H1 (cell line): ENCODE results near the gene SERPINB6. TPM values are rescaled to one million over a fixed set of nuclear protein-coding genes. Genes with fewer than 3 reads are reported as not detected.

ENCODE experiments used
- CTCF ChIA-PET: fragments of 300-600 bp; sonication (Branson Sonifier 250); formaldehyde crosslinking; loops from one replicate; lab custom pipeline; 2021; ENCODE audit not compliant: partially characterized antibody; lab: Charles Lee
- POLR2A ChIA-PET: fragments of 300-600 bp; sonication (Branson Sonifier 250); formaldehyde crosslinking; loops from one replicate; lab custom pipeline; 2021; ENCODE audit warnings: inconsistent platforms; ENCODE audit not compliant: partially characterized antibody; lab: Charles Lee
- DNase-seq, 2 experiments: peaks; one replicate each; pipeline versions ENCODE4 v3.0.0 to v3.0.0-alpha.2; 2010 to 2022; ENCODE audit warnings: low spot score in 2 of 2, low read depth in 1 of 2, mixed read lengths in 1 of 2
- FAIRE-seq: peaks from 2 replicates; lab custom pipeline; 2011; peaks lifted over from hg19 to GRCh38; lab: Jason Lieb, UNC
- H2AFZ ChIP-seq: 2 replicates; pipeline ENCODE4 v1.8.1; 2012; ENCODE audit warnings: low read length, inconsistent platforms
- H2AK5ac ChIP-seq: 2 replicates; pipeline ENCODE4 v1.6.1; 2013; ENCODE audit warnings: low read depth, low read length
- H2BK120ac ChIP-seq: replicated peaks from 2 replicates; pipeline ENCODE3; 2013; ENCODE audit warnings: low read depth, low read length, inconsistent platforms
- H2BK12ac ChIP-seq: 2 replicates; pipeline ENCODE4 v1.6.1; 2013; ENCODE audit warnings: low read depth, low read length
- H2BK15ac ChIP-seq: 2 replicates; pipeline ENCODE4 v1.6.1; 2013; ENCODE audit warnings: low read length
- H2BK20ac ChIP-seq: 2 replicates; pipeline ENCODE4 v1.6.1; 2013; ENCODE audit warnings: low read length
- H2BK5ac ChIP-seq: 2 replicates; pipeline ENCODE4 v1.6.1; 2013; ENCODE audit warnings: low read depth, low read length
- H3K14ac ChIP-seq: 2 replicates; pipeline ENCODE4 v1.6.1; 2013; ENCODE audit warnings: inconsistent platforms; ENCODE audit not compliant: insufficient read length
- H3K18ac ChIP-seq: 2 replicates; pipeline ENCODE4 v1.6.1; 2013; ENCODE audit warnings: low read length; ENCODE audit errors: extremely low read depth
- H3K23ac ChIP-seq: 2 replicates; pipeline ENCODE4 v1.6.1; 2013; ENCODE audit warnings: inconsistent platforms; ENCODE audit not compliant: insufficient read length
- H3K23me2 ChIP-seq: 2 replicates; pipeline ENCODE4 v1.6.1; 2013; ENCODE audit warnings: low read depth, low read length
- H3K27ac ChIP-seq: 2 replicates; pipeline ENCODE4 v1.6.1; 2011; ENCODE audit warnings: low read depth, low read length, inconsistent platforms
- H3K27me3 ChIP-seq, 4 experiments: replicated peaks in 1 of 4; 1 replicate in 1 of 4; 2 replicates in 3 of 4; pipeline versions ENCODE4 v1.6.1 to v1.8.1; 2011 to 2013; ENCODE audit warnings: low read length in 3 of 4, mild to moderate bottlenecking in 3 of 4, inconsistent platforms in 2 of 4, mixed read lengths in 2 of 4, moderate library complexity in 1 of 4; ENCODE audit not compliant: control insufficient read depth in 3 of 4, insufficient read depth in 3 of 4; ENCODE audit errors: extremely low read depth in 1 of 4
- H3K36me3 ChIP-seq, 4 experiments: 2 replicates each; pipeline versions ENCODE4 v1.6.1 to v1.8.1; 2011 to 2013; ENCODE audit warnings: mild to moderate bottlenecking in 4 of 4, low read length in 3 of 4, moderate library complexity in 2 of 4, control low read depth in 1 of 4, inconsistent platforms in 1 of 4; ENCODE audit not compliant: insufficient read depth in 4 of 4, control insufficient read depth in 2 of 4
- H3K4ac ChIP-seq: replicated peaks from 2 replicates; pipeline ENCODE3; 2013; ENCODE audit warnings: low read length, low read depth, mixed read lengths, inconsistent platforms; ENCODE audit not compliant: insufficient read length
- H3K4me1 ChIP-seq, 4 experiments: replicated peaks in 1 of 4; 1 replicate in 1 of 4; 2 replicates in 3 of 4; pipeline versions ENCODE4 v1.6.1 to v1.8.1; 2011 to 2013; ENCODE audit warnings: low read length in 3 of 4, inconsistent platforms in 2 of 4, mixed read lengths in 1 of 4; ENCODE audit not compliant: insufficient read depth in 4 of 4, control insufficient read depth in 3 of 4
- H3K4me2 ChIP-seq, 2 experiments: 2 replicates each; pipeline versions ENCODE4 v1.6.1 to v1.8.1; 2011 to 2013; ENCODE audit warnings: low read depth in 2 of 2, low read length in 2 of 2, control low read depth in 1 of 2, inconsistent platforms in 1 of 2, mild to moderate bottlenecking in 1 of 2; ENCODE audit not compliant: insufficient read depth in 1 of 2
- H3K4me3 ChIP-seq, 4 experiments: fragments of 200-600, 300-600 bp in 1 of 4; sonication (generic), shearing (Covaris generic), sonication (Bioruptor Twin) in 1 of 4; 2 replicates each; pipeline versions ENCODE4 v1.5.1 to v1.8.1; 2011 to 2016; ENCODE audit warnings: low read length in 4 of 4, low read depth in 3 of 4, control low read depth in 2 of 4, inconsistent platforms in 2 of 4, mild to moderate bottlenecking in 2 of 4, mixed read lengths in 1 of 4, moderate library complexity in 1 of 4; ENCODE audit not compliant: insufficient read depth in 2 of 4; ENCODE audit errors: extremely low read depth in 1 of 4
- H3K56ac ChIP-seq: replicated peaks from 2 replicates; pipeline ENCODE3; 2013; ENCODE audit warnings: low read depth, mild to moderate bottlenecking, mixed read lengths, low read length, inconsistent platforms; ENCODE audit not compliant: insufficient read length
- H3K79me1 ChIP-seq: 2 replicates; pipeline ENCODE4 v1.6.1; 2013; ENCODE audit warnings: low read depth, low read length, control low read depth
- H3K79me2 ChIP-seq, 2 experiments: 2 replicates each; pipeline versions ENCODE4 v1.6.1 to v1.8.1; 2012 to 2013; ENCODE audit warnings: low read length in 2 of 2, mild to moderate bottlenecking in 2 of 2, inconsistent platforms in 1 of 2; ENCODE audit not compliant: insufficient read depth in 2 of 2, control insufficient read depth in 1 of 2
- H3K9ac ChIP-seq, 4 experiments: replicated peaks in 1 of 4; 1 replicate in 1 of 4; 2 replicates in 3 of 4; pipeline versions ENCODE4 v1.6.1 to v1.8.1; 2011 to 2013; ENCODE audit warnings: low read depth in 3 of 4, low read length in 3 of 4, control low read depth in 2 of 4, mild to moderate bottlenecking in 2 of 4, moderate library complexity in 2 of 4, inconsistent platforms in 1 of 4; ENCODE audit errors: extremely low read depth in 1 of 4
- H3K9me3 ChIP-seq, 2 experiments: 2 replicates each; pipeline versions ENCODE4 v1.6.1 to v1.8.1; 2012 to 2013; ENCODE audit warnings: mild to moderate bottlenecking in 2 of 2, moderate library complexity in 2 of 2, control low read depth in 1 of 2, inconsistent platforms in 1 of 2, low read depth in 1 of 2, low read length in 1 of 2, mixed read lengths in 1 of 2; ENCODE audit not compliant: insufficient read depth in 2 of 2
- H4K20me1 ChIP-seq, 2 experiments: replicated peaks in 1 of 2; 2 replicates each; pipeline versions ENCODE3 to v1.8.1; 2011 to 2013; ENCODE audit warnings: inconsistent platforms in 2 of 2, low read length in 2 of 2, mild to moderate bottlenecking in 1 of 2; ENCODE audit not compliant: insufficient read depth in 2 of 2, control insufficient read depth in 1 of 2
- H4K5ac ChIP-seq: 2 replicates; pipeline ENCODE4 v1.6.1; 2013; ENCODE audit warnings: low read length, low read depth, mixed read lengths, inconsistent platforms; ENCODE audit not compliant: insufficient read length
- H4K8ac ChIP-seq: 2 replicates; pipeline ENCODE4 v1.8.0; 2013; ENCODE audit warnings: mild to moderate bottlenecking, moderate library complexity, low read length, inconsistent platforms; ENCODE audit not compliant: insufficient read depth; ENCODE audit errors: extremely low read depth
- H4K91ac ChIP-seq: replicated peaks from 2 replicates; pipeline ENCODE3; 2013; ENCODE audit warnings: low read length, mixed read lengths, inconsistent platforms; ENCODE audit not compliant: insufficient read length
- BRCA1 ChIP-seq: IDR thresholded peaks from 2 replicates; pipeline ENCODE4 v1.6.1; 2012; ENCODE audit warnings: low read depth, low read length, improper control_type of control experiment
- CREB1 ChIP-seq: IDR thresholded peaks from 2 replicates; pipeline ENCODE4 v1.6.1; 2012; ENCODE audit warnings: inconsistent platforms
- GABPA ChIP-seq: IDR thresholded peaks from 2 replicates; pipeline ENCODE4 v1.6.1; 2011; ENCODE audit warnings: mild to moderate bottlenecking, low read length, moderate library complexity, borderline replicate concordance; ENCODE audit not compliant: insufficient read depth
- MAFK ChIP-seq: IDR thresholded peaks from 2 replicates; pipeline ENCODE4 v1.6.1; 2012; ENCODE audit warnings: low read depth, mild to moderate bottlenecking, improper control_type of control experiment, low read length
- POLR2A ChIP-seq, 2 experiments: IDR thresholded peaks; 1 replicate in 1 of 2; 2 replicates in 1 of 2; pipeline ENCODE4 v1.6.1; 2011; ENCODE audit warnings: low read depth in 2 of 2, low read length in 2 of 2, mild to moderate bottlenecking in 2 of 2; ENCODE audit errors: control extremely low read depth in 1 of 2
- POU5F1 ChIP-seq: IDR thresholded peaks from 2 replicates; pipeline ENCODE4 v1.6.1; 2011; ENCODE audit warnings: low read depth, mild to moderate bottlenecking, low read length, moderate library complexity
- SIRT6 ChIP-seq: IDR thresholded peaks from one replicate; pipeline ENCODE4 v1.7.1; 2012; ENCODE audit warnings: low read length, inconsistent platforms
- SP1 ChIP-seq: IDR thresholded peaks from 2 replicates; pipeline ENCODE4 v1.6.1; 2011; ENCODE audit warnings: low read depth, low read length
- SP2 ChIP-seq: IDR thresholded peaks from 2 replicates; pipeline ENCODE4 v1.6.1; 2012; ENCODE audit warnings: mild to moderate bottlenecking, low read length, inconsistent platforms
- TAF7 ChIP-seq: optimal IDR thresholded peaks from 2 replicates; pipeline ENCODE3; 2011; ENCODE audit warnings: low read depth, mild to moderate bottlenecking, inconsistent platforms, low read length, moderate library complexity, borderline replicate concordance
- YY1 ChIP-seq: IDR thresholded peaks from 2 replicates; pipeline ENCODE4 v1.6.1; 2011; ENCODE audit warnings: low read depth, mild to moderate bottlenecking, low read length
- WGBS, 2 experiments: shearing (Covaris generic) in 1 of 2; methylation state at CpG; one replicate each; pipeline versions ENCODE4 v1.1.6 to v1.1.7; 2013 to 2015; ENCODE audit warnings: low lambda C conversion rate in 2 of 2, mixed read lengths in 2 of 2, inconsistent platforms in 1 of 2, low coverage in 1 of 2, missing lambda C conversion rate in 1 of 2; ENCODE audit not compliant: insufficient replicate concordance in 2 of 2, insufficient coverage in 1 of 2, insufficient read length in 1 of 2; ENCODE audit errors: extremely low coverage in 1 of 2, missing lambda C conversion rate in 1 of 2; 5-methylcytosine and 5-hydroxymethylcytosine counted together
- polyA plus RNA-seq, 7 experiments: library from polyadenylated mRNA; depleted of rRNA in 3 of 7; stranded (reverse) in 5 of 7; unstranded in 2 of 7; fragments of >200 nt in 5 of 7; fragments of 200-250 nt in 2 of 7; gene quantifications; 1 replicate in 5 of 7; 2 replicates in 1 of 7; 4 replicates in 1 of 7; pipeline versions ENCODE4 v1.2.1 to v1.2.3, GENCODE V29; 2011 to 2013; ENCODE audit warnings: missing spikeins in 2 of 7, mixed read lengths in 2 of 7
- total RNA-seq: library from RNA; stranded (reverse); fragmentation: NEBNext Ultra II Directional; extraction: Animal tissue kit (Norgen Biotek cat#: 25700); gene quantifications from 2 replicates; pipeline ENCODE4 v1.2.1, GENCODE V29; 2021
- TF ChIP-seq, protein P1 (sequence below): IDR thresholded peaks from 2 replicates; pipeline ENCODE4 v1.6.1; 2011; ENCODE audit warnings: low read length, improper control_type of control experiment
- TF ChIP-seq, protein P2 (sequence below): IDR thresholded peaks from 2 replicates; pipeline ENCODE4 v1.6.1; 2012; ENCODE audit warnings: low read length, inconsistent platforms

Gene SERPINB6
- total and polyA plus RNA-seq, 2 of the 8 experiments (the other 6 are each of a cell fraction or from before 2014, with no cell fraction given) = 27.2 to 29.4 TPM

DNA sequence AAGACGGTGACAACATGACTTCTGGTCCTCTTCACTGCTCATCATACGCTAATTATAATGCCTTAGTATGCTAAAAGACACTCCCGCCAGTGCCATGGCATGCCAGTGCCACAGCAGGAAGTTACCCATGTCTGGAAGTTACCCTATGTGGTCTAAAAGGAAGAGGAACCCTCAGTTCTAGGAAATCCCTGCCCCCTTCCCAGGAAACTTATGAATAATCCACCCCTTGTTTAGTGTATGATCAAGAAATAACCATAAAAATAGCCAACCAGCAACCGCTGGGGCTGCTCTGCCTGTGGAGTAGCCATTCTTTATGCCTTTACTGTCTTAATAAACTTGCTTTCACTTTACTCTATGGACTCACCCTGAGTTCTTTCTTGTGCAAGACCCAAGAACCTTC lies 52.4 kb downstream of the SERPINB6 start:
- Histone ChIP-seq H3K27ac (no peak overlapping the region), H3K18ac (no peak overlapping the region; the same call in 1 of the 2 replicates), H4K20me1 (no peaks in the 10 kb centered on the region), H3K23ac (no peak overlapping the region), H2BK5ac (peak overlapping the region; percentile 47; the same call in 1 of the 2 replicates), H2BK12ac (peak overlapping the region; percentile 39), H3K9ac (no peak overlapping the region), H4K91ac (no peak overlapping the region), H3K27me3 (no peaks in the 10 kb centered on the region), H4K8ac (no peak overlapping the region), H2AFZ (no peak overlapping the region), H3K36me3 (no peaks in the 10 kb centered on the region), H3K4me2 (no peak overlapping the region), H3K56ac (no peak overlapping the region), H2BK20ac (no peak overlapping the region; the same call in 1 of the 2 replicates), H3K4me1 (peaks cover 9 to 34% (median 23%) of the 10 kb centered on the region in 4 experiments), H4K5ac (no peak overlapping the region), H2BK15ac (no peak overlapping the region), H3K79me2 (no peaks in the 10 kb centered on the region), H3K9me3 (no peaks in the 10 kb centered on the region), H3K14ac (no peak overlapping the region), H2BK120ac (peak overlapping the region; percentile 24), H3K4me3 (no peak overlapping the region), H3K79me1 (no peaks in the 10 kb centered on the region), H2AK5ac (no peak overlapping the region; the same call in 1 of the 2 replicates), H3K4ac (no peak overlapping the region), H3K23me2 (no peaks in the 10 kb centered on the region)
- ChIA-PET CTCF (interaction anchor here (5.9 to 6.3 kb wide), 2 partner anchors 12 to 51 kb away, joined by 29 to 64 read pairs; no protein-coding TSS in a partner anchor), POLR2A (no interaction called here)
- DNase-seq = peak in 1 of 2 experiments; percentile 20
- no peak for FAIRE-seq
- WGBS, 2 experiments = 86% methylated on average over 4 of the region's 4 CpGs; no CpG with 5 or more reads in 1 of the 2 experiments
- TF ChIP-seq, protein P1, sequence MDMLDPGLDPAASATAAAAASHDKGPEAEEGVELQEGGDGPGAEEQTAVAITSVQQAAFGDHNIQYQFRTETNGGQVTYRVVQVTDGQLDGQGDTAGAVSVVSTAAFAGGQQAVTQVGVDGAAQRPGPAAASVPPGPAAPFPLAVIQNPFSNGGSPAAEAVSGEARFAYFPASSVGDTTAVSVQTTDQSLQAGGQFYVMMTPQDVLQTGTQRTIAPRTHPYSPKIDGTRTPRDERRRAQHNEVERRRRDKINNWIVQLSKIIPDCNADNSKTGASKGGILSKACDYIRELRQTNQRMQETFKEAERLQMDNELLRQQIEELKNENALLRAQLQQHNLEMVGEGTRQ = no peak
- TF ChIP-seq POU5F1 (no peak), YY1 (no peak), SIRT6 (no peak), BRCA1 (no peak), POLR2A (IDR thresholded peaks at IDR 0.05; ENCODE audit: control extremely low read depth in 1 of 2, low read depth in 2 of 2, low read length in 2 of 2) (no peak), SP1 (no peak), GABPA (no peak), SP2 (no peak), TAF7 (no peak), CREB1 (no peak), MAFK (no peak)
- TF ChIP-seq, protein P2, sequence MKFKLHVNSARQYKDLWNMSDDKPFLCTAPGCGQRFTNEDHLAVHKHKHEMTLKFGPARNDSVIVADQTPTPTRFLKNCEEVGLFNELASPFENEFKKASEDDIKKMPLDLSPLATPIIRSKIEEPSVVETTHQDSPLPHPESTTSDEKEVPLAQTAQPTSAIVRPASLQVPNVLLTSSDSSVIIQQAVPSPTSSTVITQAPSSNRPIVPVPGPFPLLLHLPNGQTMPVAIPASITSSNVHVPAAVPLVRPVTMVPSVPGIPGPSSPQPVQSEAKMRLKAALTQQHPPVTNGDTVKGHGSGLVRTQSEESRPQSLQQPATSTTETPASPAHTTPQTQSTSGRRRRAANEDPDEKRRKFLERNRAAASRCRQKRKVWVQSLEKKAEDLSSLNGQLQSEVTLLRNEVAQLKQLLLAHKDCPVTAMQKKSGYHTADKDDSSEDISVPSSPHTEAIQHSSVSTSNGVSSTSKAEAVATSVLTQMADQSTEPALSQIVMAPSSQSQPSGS = no peak
